Neural cell (in vitro differentiated cells): ENCODE measurements around the gene SYNPO2.

Experiments used
- EP300 ChIP-seq: fragments of 450-650 bp; conservative IDR thresholded peaks from 2 replicates; pipeline ENCODE4 v1.6.1; 2014; ENCODE audit warnings: antibody characterized with exemption, mild to moderate bottlenecking, moderate library complexity; ENCODE audit not compliant: poor library complexity, severe bottlenecking
- EZH2 ChIP-seq: fragments of 200-600, 300-800 bp; shearing (Covaris generic), sonication (generic); IDR thresholded peaks from 2 replicates; pipeline ENCODE4 v1.6.1; 2014; ENCODE audit warnings: antibody characterized with exemption, low read length, borderline replicate concordance, mild to moderate bottlenecking; ENCODE audit not compliant: insufficient read depth, poor library complexity, severe bottlenecking
- POLR2AphosphoS5 ChIP-seq: IDR thresholded peaks from 2 replicates; pipeline ENCODE4 v1.6.1; 2012
- SMC3 ChIP-seq: fragments of 450-650 bp; conservative IDR thresholded peaks from 2 replicates; pipeline ENCODE4 v1.6.1; 2014; ENCODE audit warnings: antibody characterized with exemption, mild to moderate bottlenecking, moderate library complexity; ENCODE audit not compliant: poor library complexity
- TAF1 ChIP-seq: IDR thresholded peaks from 2 replicates; pipeline ENCODE4 v1.6.1; 2012; ENCODE audit warnings: low read depth
- TF ChIP-seq, protein P1 (sequence below): fragments of 450-650 bp; IDR thresholded peaks from 2 replicates; pipeline ENCODE4 v1.5.1; 2014; ENCODE audit warnings: antibody characterized with exemption, mild to moderate bottlenecking, moderate library complexity; ENCODE audit not compliant: poor library complexity, severe bottlenecking
- TF ChIP-seq, protein P2 (sequence below): IDR thresholded peaks from 2 replicates; pipeline ENCODE4 v1.6.1; 2012; ENCODE audit warnings: borderline replicate concordance

DNA sequence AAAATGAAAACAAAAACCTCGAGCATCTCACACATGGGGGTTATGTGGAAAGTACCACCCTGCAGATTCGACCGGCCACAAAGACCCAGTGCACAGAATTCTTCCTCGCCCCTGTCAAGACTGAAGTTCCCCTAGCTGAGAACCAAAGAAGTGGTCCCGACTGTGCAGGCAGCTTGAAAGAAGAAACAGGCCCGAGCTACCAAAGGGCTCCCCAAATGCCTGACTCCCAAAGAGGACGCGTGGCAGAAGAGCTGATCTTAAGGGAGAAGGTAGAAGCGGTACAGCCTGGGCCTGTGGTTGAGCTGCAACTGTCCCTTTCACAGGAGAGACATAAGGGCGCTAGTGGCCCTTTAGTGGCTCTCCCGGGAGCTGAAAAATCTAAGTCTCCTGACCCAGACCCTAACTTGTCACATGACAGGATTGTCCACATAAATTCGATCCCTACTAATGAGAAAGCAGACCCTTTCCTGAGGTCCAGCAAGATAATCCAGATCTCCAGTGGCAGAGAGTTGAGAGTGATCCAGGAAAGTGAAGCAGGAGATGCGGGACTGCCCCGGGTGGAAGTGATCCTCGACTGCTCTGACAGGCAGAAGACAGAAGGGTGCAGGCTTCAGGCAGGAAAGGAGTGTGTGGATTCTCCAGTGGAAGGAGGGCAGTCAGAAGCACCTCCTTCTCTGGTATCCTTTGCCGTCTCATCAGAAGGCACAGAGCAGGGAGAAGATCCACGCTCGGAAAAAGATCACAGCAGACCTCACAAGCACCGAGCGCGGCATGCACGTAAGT, 138.2 kb downstream of the SYNPO2 start:
- TF ChIP-seq, protein P1, sequence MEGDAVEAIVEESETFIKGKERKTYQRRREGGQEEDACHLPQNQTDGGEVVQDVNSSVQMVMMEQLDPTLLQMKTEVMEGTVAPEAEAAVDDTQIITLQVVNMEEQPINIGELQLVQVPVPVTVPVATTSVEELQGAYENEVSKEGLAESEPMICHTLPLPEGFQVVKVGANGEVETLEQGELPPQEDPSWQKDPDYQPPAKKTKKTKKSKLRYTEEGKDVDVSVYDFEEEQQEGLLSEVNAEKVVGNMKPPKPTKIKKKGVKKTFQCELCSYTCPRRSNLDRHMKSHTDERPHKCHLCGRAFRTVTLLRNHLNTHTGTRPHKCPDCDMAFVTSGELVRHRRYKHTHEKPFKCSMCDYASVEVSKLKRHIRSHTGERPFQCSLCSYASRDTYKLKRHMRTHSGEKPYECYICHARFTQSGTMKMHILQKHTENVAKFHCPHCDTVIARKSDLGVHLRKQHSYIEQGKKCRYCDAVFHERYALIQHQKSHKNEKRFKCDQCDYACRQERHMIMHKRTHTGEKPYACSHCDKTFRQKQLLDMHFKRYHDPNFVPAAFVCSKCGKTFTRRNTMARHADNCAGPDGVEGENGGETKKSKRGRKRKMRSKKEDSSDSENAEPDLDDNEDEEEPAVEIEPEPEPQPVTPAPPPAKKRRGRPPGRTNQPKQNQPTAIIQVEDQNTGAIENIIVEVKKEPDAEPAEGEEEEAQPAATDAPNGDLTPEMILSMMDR, result no peak
- TF ChIP-seq TAF1, result no peak
- TF ChIP-seq EZH2, result no peak
- TF ChIP-seq, protein P2, sequence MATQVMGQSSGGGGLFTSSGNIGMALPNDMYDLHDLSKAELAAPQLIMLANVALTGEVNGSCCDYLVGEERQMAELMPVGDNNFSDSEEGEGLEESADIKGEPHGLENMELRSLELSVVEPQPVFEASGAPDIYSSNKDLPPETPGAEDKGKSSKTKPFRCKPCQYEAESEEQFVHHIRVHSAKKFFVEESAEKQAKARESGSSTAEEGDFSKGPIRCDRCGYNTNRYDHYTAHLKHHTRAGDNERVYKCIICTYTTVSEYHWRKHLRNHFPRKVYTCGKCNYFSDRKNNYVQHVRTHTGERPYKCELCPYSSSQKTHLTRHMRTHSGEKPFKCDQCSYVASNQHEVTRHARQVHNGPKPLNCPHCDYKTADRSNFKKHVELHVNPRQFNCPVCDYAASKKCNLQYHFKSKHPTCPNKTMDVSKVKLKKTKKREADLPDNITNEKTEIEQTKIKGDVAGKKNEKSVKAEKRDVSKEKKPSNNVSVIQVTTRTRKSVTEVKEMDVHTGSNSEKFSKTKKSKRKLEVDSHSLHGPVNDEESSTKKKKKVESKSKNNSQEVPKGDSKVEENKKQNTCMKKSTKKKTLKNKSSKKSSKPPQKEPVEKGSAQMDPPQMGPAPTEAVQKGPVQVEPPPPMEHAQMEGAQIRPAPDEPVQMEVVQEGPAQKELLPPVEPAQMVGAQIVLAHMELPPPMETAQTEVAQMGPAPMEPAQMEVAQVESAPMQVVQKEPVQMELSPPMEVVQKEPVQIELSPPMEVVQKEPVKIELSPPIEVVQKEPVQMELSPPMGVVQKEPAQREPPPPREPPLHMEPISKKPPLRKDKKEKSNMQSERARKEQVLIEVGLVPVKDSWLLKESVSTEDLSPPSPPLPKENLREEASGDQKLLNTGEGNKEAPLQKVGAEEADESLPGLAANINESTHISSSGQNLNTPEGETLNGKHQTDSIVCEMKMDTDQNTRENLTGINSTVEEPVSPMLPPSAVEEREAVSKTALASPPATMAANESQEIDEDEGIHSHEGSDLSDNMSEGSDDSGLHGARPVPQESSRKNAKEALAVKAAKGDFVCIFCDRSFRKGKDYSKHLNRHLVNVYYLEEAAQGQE, result no peak
- no peak for TF ChIP-seq SMC3
- no peak for TF ChIP-seq EP300
- TF ChIP-seq POLR2AphosphoS5, result no peak
